Muscle of arm (tissue), 12 donors: ENCODE results near the gene MIS18A. TPM values are rescaled to one million over a fixed set of nuclear protein-coding genes. Genes with fewer than 3 reads are reported as not detected.
"Not testable (repeated sequence)": the region's sequence is repeated elsewhere in the genome, so short reads cannot be mapped to it uniquely, and the experiment has no call there.

Source experiments
- DNase-seq: peaks from one replicate; pipeline ENCODE4 v3.0.0-alpha.2; 2013
- polyA plus RNA-seq, 12 donors: library from polyadenylated mRNA; unstranded; fragments of 120-200 nt; gene quantifications; one replicate each; pipeline ENCODE4 v1.2.1, GENCODE V29; 2013; ENCODE audit not compliant: insufficient read length in 12 of 12

The MIS18A gene
- polyA plus RNA-seq, 12 donors = 7.6 to 14.0 (median 10.2) TPM; not detected in 1

- DNase-seq = no peak
These were observed 29.8 kb upstream of the MIS18A start for GRCh38 chr21:32308696-32309095.

- DNase-seq = no peak
These were observed 28.9 kb upstream of the MIS18A start for GRCh38 chr21:32307706-32308105.

- no peak for DNase-seq
These were observed 27.4 kb upstream of the MIS18A start for GRCh38 chr21:32306021-32306780.

GRCh38 chr21:32304998-32305397 lies 26.1 kb upstream of the MIS18A start:
- DNase-seq = no peak

GRCh38 chr21:32303385-32303784 lies 24.5 kb upstream of the MIS18A start:
- no peak for DNase-seq

- DNase-seq = no peak
These were observed 23.7 kb upstream of the MIS18A start for GRCh38 chr21:32302560-32302959.

GRCh38 chr21:32301596-32301995 lies 22.7 kb upstream of the MIS18A start:
- DNase-seq = no peak

- DNase-seq = no peak
These were observed 21.4 kb upstream of the MIS18A start for GRCh38 chr21:32300117-32300681.

GRCh38 chr21:32299695-32300094 lies 20.8 kb upstream of the MIS18A start:
- DNase-seq = no peak

GRCh38 chr21:32298658-32299081 lies 19.8 kb upstream of the MIS18A start, which contains the start of gene MRAP:
Gene MRAP, plus strand, starts transcription at chr21:32298855. Its CDS starts 117 bp downstream, at chr21:32298972.
- DNase-seq = no peak

- no peak for DNase-seq
These were observed 19.3 kb upstream of the MIS18A start for GRCh38 chr21:32298148-32298559.

GRCh38 chr21:32297449-32297848 lies 18.6 kb upstream of the MIS18A start:
- DNase-seq = no peak

- DNase-seq = no peak
These were observed 6.6 kb upstream of the MIS18A start for GRCh38 chr21:32285476-32285875.

- no peak for DNase-seq
These were observed 4.1 kb upstream of the MIS18A start for GRCh38 chr21:32282992-32283391.

- DNase-seq = no peak
These were observed 2.7 kb upstream of the MIS18A start for GRCh38 chr21:32281531-32281930.

- no peak for DNase-seq
These were observed 480 bp upstream of the MIS18A start for GRCh38 chr21:32279377-32279680.

- DNase-seq = no peak
These were observed 746 bp downstream of the MIS18A start for GRCh38 chr21:32278103-32278502.

GRCh38 chr21:32276671-32277070 lies 2.2 kb downstream of the MIS18A start:
- no peak for DNase-seq

- DNase-seq = no peak
These were observed 8.1 kb downstream of the MIS18A start for GRCh38 chr21:32270748-32271147.

- not testable (repeated sequence) for DNase-seq
These were observed 13.5 kb downstream of the MIS18A start for GRCh38 chr21:32265321-32265720.

- DNase-seq = no peak
These were observed 16.9 kb downstream of the MIS18A start for GRCh38 chr21:32261929-32262328.

GRCh38 chr21:32260130-32260529 lies 18.7 kb downstream of the MIS18A start:
- no peak for DNase-seq

GRCh38 chr21:32258786-32259048 lies 20.1 kb downstream of the MIS18A start:
- not testable (repeated sequence) for DNase-seq
